ENCODE data around the gene MESP1. TPM values are rescaled to one million over a fixed set of nuclear protein-coding genes. Genes with fewer than 3 reads are reported as not detected.

The MESP1 gene
- total and polyA plus RNA-seq, 2 of the 13 experiments (the other 11 are each of a cell fraction or from before 2014, with no cell fraction given) = not detected

DNA sequence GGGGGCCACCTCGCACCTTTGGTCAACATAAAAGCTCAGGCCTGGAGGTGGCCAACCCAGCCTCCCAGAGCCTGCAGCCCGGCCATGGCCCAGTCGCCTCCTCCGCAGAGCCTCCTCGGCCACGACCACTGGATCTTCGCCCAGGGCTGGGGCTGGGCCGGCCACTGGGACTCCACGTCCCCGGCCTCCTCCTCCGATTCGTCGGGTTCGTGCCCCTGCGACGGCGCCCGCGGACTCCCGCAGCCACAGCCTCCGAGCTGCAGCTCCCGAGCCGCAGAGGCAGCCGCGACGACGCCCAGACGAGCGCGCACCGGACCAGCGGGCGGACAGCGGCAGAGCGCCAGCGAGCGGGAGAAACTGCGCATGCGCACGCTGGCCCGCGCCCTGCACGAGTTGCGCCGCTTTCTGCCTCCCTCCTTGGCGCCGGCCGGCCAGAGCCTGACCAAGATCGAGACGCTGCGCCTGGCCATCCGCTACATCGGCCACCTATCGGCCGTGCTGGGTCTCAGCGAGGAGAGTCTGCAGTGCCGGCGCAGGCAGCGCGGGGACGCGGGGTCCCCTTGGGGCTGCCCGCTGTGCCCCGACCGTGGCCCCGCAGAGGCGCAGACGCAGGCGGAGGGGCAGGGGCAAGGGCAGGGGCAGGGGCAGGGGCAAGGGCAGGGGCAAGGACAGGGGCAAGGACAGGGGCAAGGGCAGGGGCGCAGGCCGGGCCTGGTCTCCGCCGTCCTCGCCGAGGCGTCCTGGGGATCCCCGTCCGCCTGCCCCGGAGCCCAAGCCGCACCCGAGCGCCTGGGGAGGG, 25.4 kb upstream of the MESP1 start, which contains the start of gene MESP2 (continued):
- TF ChIP-seq KAT7 (CRISPR knock-in tag; IDR thresholded peaks at IDR 0.05; ENCODE audit: borderline replicate concordance) = no peak
- no peak for TF ChIP-seq ZNF83 (CRISPR knock-in tag; IDR thresholded peaks at IDR 0.05; ENCODE audit: borderline replicate concordance)
- TF ChIP-seq CENPT (CRISPR knock-in tag; IDR thresholded peaks at IDR 0.05; ENCODE audit: low read depth) = no peak
- TF ChIP-seq ZMYM2 (CRISPR knock-in tag; IDR thresholded peaks at IDR 0.05) = peak; percentile 32; the same call in 1 of the 2 replicates
- peak; percentile 55; the same call in 1 of the 2 replicates for TF ChIP-seq TOE1 (CRISPR knock-in tag; IDR thresholded peaks at IDR 0.05)
- TF ChIP-seq ZNF639 (CRISPR knock-in tag; conservative IDR thresholded peaks at IDR 0.05) = no peak
- 0 out of 2 replicates have a peak, but pooled peaks have one; percentile 56 for TF ChIP-seq ZNF782 (CRISPR knock-in tag; IDR thresholded peaks at IDR 0.05; ENCODE audit: borderline replicate concordance)
- TF ChIP-seq KAT8 (CRISPR knock-in tag; IDR thresholded peaks at IDR 0.05) = peak; percentile 26; the same call in 1 of the 2 replicates
- TF ChIP-seq TAF15 (IDR thresholded peaks at IDR 0.05; ENCODE audit: low read depth, low read length, poor library complexity, severe bottlenecking) = no peak
- no peak; the same call in 1 of the 2 replicates for TF ChIP-seq PATZ1 (CRISPR knock-in tag; IDR thresholded peaks at IDR 0.05)
- no peak for TF ChIP-seq ZNF138 (CRISPR knock-in tag; IDR thresholded peaks at IDR 0.05; ENCODE audit: low read depth)
- no peak for TF ChIP-seq LCORL (IDR thresholded peaks at IDR 0.05)
- TF ChIP-seq LCORL (CRISPR knock-in tag; IDR thresholded peaks at IDR 0.05) = 0 out of 2 replicates have a peak, but pooled peaks have one; percentile 23
- TF ChIP-seq PLRG1 (conservative IDR thresholded peaks at IDR 0.05) = no peak
- TF ChIP-seq ZNF607 (CRISPR knock-in tag; IDR thresholded peaks at IDR 0.05; ENCODE audit: borderline replicate concordance) = peak; percentile 93
- TF ChIP-seq ZNF577 (CRISPR knock-in tag; IDR thresholded peaks at IDR 0.05; ENCODE audit: borderline replicate concordance, low read depth) = no peak
- TF ChIP-seq ZNF879 (CRISPR knock-in tag; IDR thresholded peaks at IDR 0.05) = peak; percentile 76; the same call in 1 of the 2 replicates
- no peak for TF ChIP-seq ZFP36L2 (CRISPR knock-in tag; IDR thresholded peaks at IDR 0.05)
- TF ChIP-seq MTA1 (CRISPR knock-in tag; IDR thresholded peaks at IDR 0.05; ENCODE audit: borderline replicate concordance) = peak; percentile 31; the same call in 1 of the 2 replicates
- TF ChIP-seq SMAD9 (CRISPR knock-in tag; IDR thresholded peaks at IDR 0.05) = no peak
- TF ChIP-seq ZNF746 (CRISPR knock-in tag; IDR thresholded peaks at IDR 0.05) = no peak
- peak; percentile 76; the same call in 1 of the 2 replicates for TF ChIP-seq E2F2 (CRISPR knock-in tag; IDR thresholded peaks at IDR 0.05; ENCODE audit: borderline replicate concordance)
- TF ChIP-seq ZNF33B (CRISPR knock-in tag; IDR thresholded peaks at IDR 0.05) = peak; percentile 65; the same call in 1 of the 2 replicates
- TF ChIP-seq TCF12 (IDR thresholded peaks at IDR 0.05) = no peak
- peak; percentile 26; the same call in 1 of the 2 replicates for TF ChIP-seq TCF12 (CRISPR knock-in tag; IDR thresholded peaks at IDR 0.05)
- no peak for TF ChIP-seq YY1 (IDR thresholded peaks at IDR 0.05; ENCODE audit: insufficient read depth, insufficient replicate concordance, low read depth, low read length)
- no peak for TF ChIP-seq KLF11 (CRISPR knock-in tag; IDR thresholded peaks at IDR 0.05)
- TF ChIP-seq XRCC5 (optimal IDR thresholded peaks at IDR 0.05; ENCODE audit: low read length) = peak; percentile 23

Measured in HepG2 (cell line).